ENCODE data around the gene AGBL4.
"Not testable (repeated sequence)": the region's sequence is repeated elsewhere in the genome, so short reads cannot be mapped to it uniquely, and the experiment has no call there.

The AGBL4 gene

DNA sequence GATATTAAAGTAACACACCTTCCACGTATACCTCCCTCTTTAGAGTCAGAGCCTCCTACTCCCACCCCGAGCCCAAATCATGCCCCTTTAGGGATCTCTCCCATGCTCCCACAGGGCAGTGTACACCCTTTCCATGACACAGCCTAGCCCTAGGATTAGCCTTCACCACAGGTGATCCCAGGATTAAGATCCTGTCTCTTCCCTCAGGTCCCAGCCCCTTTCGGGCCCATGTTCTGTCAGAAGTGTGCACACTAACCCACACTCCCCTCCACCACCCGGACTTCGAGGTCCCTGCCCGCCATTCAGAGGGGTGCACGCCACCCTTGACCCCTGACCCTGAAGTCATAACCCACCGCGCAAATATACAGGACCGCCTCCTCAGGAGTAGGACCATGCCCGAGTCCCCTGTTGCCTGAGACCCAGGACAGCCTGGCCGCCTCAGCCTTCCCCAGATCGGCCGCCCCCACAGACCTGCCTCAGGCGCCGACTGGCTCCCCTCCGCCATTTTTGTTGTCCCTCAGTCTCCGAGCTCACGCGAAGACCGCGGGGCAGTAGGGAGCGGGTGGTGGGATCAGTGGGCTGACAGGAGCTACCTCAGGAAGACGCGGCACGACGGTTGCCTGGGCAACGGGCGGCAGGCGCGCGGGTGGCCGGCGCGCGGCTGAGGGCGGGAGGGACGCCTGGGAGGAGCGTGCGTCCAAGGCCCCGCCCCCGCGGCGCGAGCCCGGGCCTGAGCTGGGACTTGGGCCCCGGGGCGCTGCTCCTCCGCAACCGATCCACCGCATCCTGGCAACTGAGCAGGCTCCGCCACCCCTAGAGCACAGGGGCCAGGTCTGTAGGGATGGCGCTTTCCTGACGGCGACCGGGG lies at the start of gene AGBL4:
TSS of gene AGBL4 (minus strand) at position 663 of the 868 bp plus-strand sequence.
- DNase-seq (ENCODE audit: low spot score): peak; percentile 5
- Mint-ChIP-seq H3K9me3 (no peaks in the 10 kb centered on the region), H3K4me3 (peak within 1 kb of the TSS; percentile 31), H3K4me1 (ENCODE audit: low read depth) (no peaks in the 10 kb centered on the region), H3K27me3 (ENCODE audit: low read depth) (peaks cover 5% of the 10 kb centered on the region), H3K27ac (no peak within 1 kb of the TSS), H3K36me3 (ENCODE audit: low read depth) (no peaks in the 10 kb centered on the region)

DNA sequence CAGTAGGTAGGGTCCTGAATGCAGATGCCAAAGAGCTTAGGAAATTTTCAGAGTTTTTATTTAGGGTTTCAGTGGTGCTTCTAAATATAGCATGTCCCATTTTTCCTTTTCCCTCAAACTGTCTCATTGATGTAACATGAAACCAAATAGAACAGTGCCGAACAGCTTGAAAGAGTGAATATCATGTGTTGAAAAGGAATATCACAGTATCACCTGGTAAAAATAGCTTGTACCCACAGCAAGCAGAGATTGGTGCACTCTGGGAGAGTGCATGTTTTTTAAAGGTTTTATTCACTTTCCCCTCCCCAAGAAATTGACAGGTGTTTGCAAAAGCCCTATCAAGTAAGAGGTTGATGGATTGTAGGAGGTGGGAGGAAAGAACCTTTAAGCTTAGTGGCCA lies 43.1 kb upstream of the AGBL4 start:
- Mint-ChIP-seq H3K4me1 (ENCODE audit: low read depth) (no peaks in the 10 kb centered on the region), H3K27me3 (ENCODE audit: low read depth) (no peaks in the 10 kb centered on the region), H3K4me3 (no peak overlapping the region), H3K9me3 (no peaks in the 10 kb centered on the region), H3K36me3 (ENCODE audit: low read depth) (no peaks in the 10 kb centered on the region), H3K27ac (no peak overlapping the region)
- DNase-seq (ENCODE audit: low spot score): no peak

DNA sequence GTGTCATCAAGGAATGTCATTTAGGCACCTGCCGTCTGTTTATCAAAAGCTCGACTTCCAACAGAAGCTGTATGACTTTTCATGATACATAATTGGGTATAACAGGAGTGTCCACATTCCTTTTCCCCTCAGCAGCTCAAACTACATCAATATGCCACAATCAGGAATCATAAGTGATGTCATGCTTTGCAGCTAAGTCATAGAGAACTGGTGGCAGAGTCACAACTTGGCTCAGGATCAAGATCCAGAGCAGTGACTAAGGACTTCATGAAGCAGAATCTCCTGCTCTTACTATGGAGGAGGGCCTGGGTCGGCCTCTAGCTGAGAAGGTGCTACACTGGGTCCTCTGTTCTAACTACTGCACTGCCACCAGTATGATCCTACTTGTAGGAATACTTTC lies 36.5 kb upstream of the AGBL4 start:
- Mint-ChIP-seq H3K4me3 (no peak overlapping the region), H3K4me1 (ENCODE audit: low read depth) (no peaks in the 10 kb centered on the region), H3K27me3 (ENCODE audit: low read depth) (no peaks in the 10 kb centered on the region), H3K9me3 (no peaks in the 10 kb centered on the region), H3K36me3 (ENCODE audit: low read depth) (no peaks in the 10 kb centered on the region), H3K27ac (no peak overlapping the region)
- no peak for DNase-seq (ENCODE audit: low spot score)

DNA sequence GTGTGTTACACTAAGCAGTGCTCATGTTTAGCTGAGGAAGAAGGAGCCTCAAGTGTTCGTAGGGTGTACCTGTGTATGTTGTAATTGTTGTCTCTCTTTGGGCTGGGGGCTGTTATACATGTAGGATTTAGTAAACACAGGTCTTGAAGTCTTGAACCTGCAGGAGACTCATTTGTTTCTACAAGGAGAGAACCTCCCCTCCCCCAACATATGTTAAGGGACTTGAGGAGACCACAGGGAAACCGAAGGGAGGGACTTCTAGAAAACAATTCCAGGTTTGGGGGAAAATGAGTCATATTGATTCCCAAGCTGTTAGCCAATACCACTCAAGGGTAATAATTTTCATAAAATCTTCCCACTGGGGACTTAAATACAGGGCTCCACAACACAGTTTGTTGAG lies 25.0 kb upstream of the AGBL4 start:
- peaks cover 31% of the 10 kb centered on the region for H3K27me3 Mint-ChIP-seq (ENCODE audit: low read depth)
- no peaks in the 10 kb centered on the region for H3K36me3 Mint-ChIP-seq (ENCODE audit: low read depth)
- no peak for DNase-seq (ENCODE audit: low spot score)
- H3K4me3 Mint-ChIP-seq: no peak overlapping the region
- no peaks in the 10 kb centered on the region for H3K9me3 Mint-ChIP-seq
- no peaks in the 10 kb centered on the region for H3K4me1 Mint-ChIP-seq (ENCODE audit: low read depth)
- H3K27ac Mint-ChIP-seq: no peak overlapping the region

DNA sequence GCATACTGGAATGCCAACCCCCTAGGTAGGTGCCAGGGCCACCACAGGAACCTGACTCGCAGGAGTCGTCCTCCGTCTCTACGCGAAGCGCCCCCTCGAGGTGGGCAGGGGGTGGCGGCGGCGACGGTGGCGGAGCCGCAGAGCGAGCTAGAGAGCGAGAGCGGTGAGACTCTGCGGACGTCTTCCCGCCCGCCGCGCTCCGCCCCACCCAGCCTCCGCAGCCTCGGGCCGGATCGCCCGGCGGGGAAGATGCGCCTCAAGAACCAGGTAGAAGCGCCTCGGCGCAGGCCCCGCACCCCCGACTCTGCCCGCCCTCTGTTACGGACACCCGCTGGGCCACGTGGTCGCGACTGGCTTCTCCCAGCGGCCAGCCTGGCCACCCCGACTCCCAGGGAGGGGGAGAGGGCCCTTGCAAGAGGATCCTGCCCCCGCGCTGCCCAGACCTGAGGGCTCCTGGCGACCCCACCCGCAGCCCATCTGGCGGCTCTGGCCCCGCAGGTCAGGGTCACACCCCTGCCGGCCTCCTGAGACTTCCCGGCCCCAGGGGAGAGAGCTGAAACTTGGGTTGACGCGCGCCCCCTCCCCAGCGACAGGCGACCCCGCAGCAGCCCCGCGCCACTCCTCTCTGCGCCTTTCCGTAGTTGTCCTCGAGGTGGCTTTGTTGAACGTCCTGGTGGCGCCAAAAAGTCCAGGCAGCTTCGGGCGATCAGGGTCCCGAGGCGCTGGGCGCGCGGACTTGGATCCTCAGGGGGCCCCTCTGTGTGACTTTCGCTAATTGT lies 24.4 kb upstream of the AGBL4 start:
- no peak overlapping the region for H3K27ac Mint-ChIP-seq
- no peak overlapping the region for H3K4me3 Mint-ChIP-seq
- no peaks in the 10 kb centered on the region for H3K9me3 Mint-ChIP-seq
- H3K36me3 Mint-ChIP-seq (ENCODE audit: low read depth): no peaks in the 10 kb centered on the region
- H3K4me1 Mint-ChIP-seq (ENCODE audit: low read depth): no peaks in the 10 kb centered on the region
- DNase-seq (ENCODE audit: low spot score): no peak
- peaks cover 31% of the 10 kb centered on the region for H3K27me3 Mint-ChIP-seq (ENCODE audit: low read depth)

DNA sequence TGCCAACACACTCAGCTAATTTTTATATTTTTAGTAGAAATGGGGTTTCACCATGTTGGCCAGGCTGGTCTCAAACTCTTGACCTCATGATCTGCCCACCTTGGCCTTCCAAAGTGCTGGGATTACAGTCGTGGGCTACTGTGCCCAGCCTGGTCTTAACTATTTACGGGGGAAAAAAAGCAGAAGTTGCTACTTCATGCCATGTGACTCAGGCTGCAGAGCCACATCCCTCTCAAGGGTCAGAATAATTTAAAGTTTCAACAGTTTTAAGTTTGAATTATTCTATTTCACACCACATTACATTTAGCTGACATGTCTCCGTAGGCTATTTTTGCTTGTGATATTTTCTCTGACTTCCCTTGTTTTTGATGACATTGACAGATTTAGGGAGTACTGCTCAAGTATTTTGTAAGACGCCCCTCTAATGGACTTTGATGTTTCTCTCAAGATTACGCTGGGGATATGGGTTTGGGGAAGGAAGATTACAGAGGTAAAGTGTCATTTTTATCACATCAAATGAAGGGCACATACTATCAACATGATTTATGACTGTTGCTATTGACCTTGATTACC lies 14.6 kb upstream of the AGBL4 start:
- Mint-ChIP-seq H3K36me3 (ENCODE audit: low read depth) (no peaks in the 10 kb centered on the region), H3K4me1 (ENCODE audit: low read depth) (no peaks in the 10 kb centered on the region), H3K27me3 (ENCODE audit: low read depth) (no peaks in the 10 kb centered on the region), H3K9me3 (no peaks in the 10 kb centered on the region), H3K27ac (no peak overlapping the region), H3K4me3 (no peak overlapping the region)
- DNase-seq (ENCODE audit: low spot score): no peak

DNA sequence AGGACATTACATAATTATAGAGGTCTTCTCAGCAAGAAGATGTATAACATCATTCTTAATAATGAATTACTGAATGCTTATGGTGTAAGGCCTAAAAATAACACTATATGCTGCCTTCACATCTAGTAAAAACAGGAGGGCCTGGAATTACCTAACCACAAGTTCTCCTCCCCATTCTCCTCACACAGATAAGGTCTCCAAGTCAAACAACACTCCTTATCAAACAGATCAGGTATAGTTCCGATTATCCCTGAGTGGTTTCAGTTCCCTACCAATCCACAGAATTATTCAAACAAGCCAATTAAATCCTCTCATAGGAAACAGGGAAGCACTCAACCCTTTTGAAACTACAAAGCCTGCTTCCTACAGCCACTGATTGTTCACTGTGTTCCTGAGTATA lies 4.0 kb upstream of the AGBL4 start:
- H3K4me1 Mint-ChIP-seq (ENCODE audit: low read depth): no peaks in the 10 kb centered on the region
- no peak overlapping the region for H3K4me3 Mint-ChIP-seq
- H3K27me3 Mint-ChIP-seq (ENCODE audit: low read depth): peaks cover 5% of the 10 kb centered on the region
- H3K27ac Mint-ChIP-seq: no peak overlapping the region
- H3K9me3 Mint-ChIP-seq: no peaks in the 10 kb centered on the region
- H3K36me3 Mint-ChIP-seq (ENCODE audit: low read depth): no peaks in the 10 kb centered on the region
- no peak for DNase-seq (ENCODE audit: low spot score)

DNA sequence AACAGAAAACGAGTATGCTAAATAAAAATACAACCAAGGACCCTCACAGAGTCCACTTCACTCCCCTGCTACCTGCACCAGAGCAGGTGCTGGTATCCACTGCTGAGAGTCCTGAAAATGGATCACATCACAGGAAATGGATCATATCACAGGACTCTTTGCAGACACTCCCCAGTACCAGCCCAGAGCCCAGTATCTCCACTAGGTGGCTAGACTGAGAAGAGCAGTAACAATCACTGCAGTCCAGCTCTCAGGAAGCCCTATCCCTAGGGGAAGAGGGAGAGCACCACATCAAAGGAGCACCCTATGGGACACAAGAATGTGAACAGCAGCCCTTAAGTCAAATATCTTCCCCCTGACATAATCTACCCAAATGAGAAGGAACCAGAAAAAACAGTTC lies 28.0 kb downstream of the AGBL4 start:
- Mint-ChIP-seq H3K4me3 (no peak overlapping the region), H3K27me3 (ENCODE audit: low read depth) (no peaks in the 10 kb centered on the region), H3K9me3 (peaks cover 12% of the 10 kb centered on the region), H3K27ac (no peak overlapping the region), H3K36me3 (ENCODE audit: low read depth) (no peaks in the 10 kb centered on the region), H3K4me1 (ENCODE audit: low read depth) (no peaks in the 10 kb centered on the region)
- no peak for DNase-seq (ENCODE audit: low spot score)

DNA sequence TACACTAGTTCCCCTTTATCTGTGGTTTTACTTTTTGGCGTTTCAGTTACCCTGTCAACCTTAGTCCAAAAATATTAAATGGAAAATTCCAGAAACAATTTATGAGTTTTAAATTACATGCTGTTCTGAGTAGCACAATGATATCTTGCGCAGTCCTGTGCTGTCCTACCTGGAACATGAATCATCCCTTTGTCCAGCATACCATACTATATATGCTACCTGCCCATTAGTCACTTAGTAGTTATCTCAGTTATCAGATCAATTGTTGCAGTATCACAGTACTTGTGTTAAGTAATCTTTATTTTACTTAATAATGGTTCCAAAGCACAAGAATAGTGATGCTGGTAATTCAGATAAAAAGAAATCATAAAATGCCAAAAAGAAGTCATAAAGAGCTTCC lies 52.7 kb downstream of the AGBL4 start:
- Mint-ChIP-seq H3K27me3 (ENCODE audit: low read depth) (no peaks in the 10 kb centered on the region), H3K36me3 (ENCODE audit: low read depth) (no peaks in the 10 kb centered on the region), H3K9me3 (peaks cover 4% of the 10 kb centered on the region), H3K27ac (no peak overlapping the region), H3K4me3 (no peak overlapping the region), H3K4me1 (ENCODE audit: low read depth) (no peaks in the 10 kb centered on the region)
- no peak for DNase-seq (ENCODE audit: low spot score)

DNA sequence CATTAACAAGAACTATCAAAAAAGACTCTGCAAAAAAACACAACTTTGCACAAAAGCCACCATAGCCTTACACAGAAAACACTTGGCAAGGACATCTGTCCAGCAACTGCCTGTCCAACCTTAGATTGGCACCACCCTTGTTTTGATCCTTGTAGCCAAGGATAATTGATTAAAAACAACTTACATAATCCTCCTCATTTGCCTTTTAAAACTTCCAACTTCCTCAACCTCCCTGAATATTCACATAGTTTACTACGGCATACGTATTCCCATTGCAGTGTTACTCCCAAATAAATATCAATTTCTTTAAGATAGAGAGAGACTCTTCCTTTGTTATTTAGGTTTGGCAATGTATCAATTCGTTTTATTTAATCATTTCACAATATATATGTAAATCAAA lies 72.4 kb downstream of the AGBL4 start:
- H3K27ac Mint-ChIP-seq: no peak overlapping the region

DNA sequence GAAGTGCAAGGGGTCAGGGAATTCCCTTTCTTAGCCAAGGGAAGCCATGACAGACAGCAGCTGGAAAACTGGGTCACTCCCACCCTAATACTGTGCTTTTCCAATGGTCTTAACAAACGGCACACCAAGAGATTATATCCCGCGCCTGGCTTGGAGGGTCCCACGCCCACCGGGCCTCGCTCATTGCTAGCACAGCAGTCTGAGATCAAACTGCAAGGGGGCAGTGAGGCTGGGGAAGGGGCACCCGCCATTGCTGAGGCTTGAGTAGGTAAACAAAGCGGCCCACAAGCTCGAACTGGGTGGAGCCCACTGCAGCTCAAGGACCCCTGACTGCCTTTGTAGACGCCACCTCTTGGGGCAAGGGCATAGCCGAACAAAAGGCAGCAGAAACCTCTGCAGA lies 108.5 kb downstream of the AGBL4 start:
- not testable (repeated sequence) for H3K27me3 Mint-ChIP-seq (ENCODE audit: low read depth); H3K4me1 Mint-ChIP-seq (ENCODE audit: low read depth); H3K27ac Mint-ChIP-seq

More for the DNA sequence above, 72.4 kb downstream of the AGBL4 start:
- Mint-ChIP-seq H3K4me1 (ENCODE audit: low read depth) (no peaks in the 10 kb centered on the region), H3K4me3 (no peak overlapping the region), H3K27me3 (ENCODE audit: low read depth) (no peaks in the 10 kb centered on the region), H3K9me3 (no peaks in the 10 kb centered on the region), H3K36me3 (ENCODE audit: low read depth) (no peaks in the 10 kb centered on the region)
- no peak for DNase-seq (ENCODE audit: low spot score)

DNA sequence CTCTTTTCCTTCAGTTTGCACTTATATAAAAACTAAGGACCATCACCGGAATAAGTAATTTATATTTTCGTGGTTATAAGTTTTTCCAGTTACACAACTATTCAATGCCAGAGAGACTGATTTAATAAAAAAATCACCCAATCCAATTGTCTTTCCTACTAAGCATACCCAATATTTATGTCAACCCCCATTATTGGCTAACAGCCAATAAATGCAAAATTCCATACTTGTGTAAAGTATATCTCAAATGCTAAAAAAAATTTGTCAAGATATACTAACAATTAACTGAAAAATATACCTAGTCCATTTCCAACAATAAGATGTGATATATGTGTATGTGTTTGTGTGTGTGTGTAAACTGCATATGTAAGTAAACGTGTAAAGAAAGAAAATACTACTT lies 117.4 kb downstream of the AGBL4 start:
- Mint-ChIP-seq H3K4me1 (ENCODE audit: low read depth) (no peaks in the 10 kb centered on the region), H3K27me3 (ENCODE audit: low read depth) (no peaks in the 10 kb centered on the region), H3K36me3 (ENCODE audit: low read depth) (no peaks in the 10 kb centered on the region), H3K27ac (no peak overlapping the region), H3K4me3 (no peak overlapping the region), H3K9me3 (peaks cover 4% of the 10 kb centered on the region)
- DNase-seq (ENCODE audit: low spot score): no peak

More for the DNA sequence above, 108.5 kb downstream of the AGBL4 start:
- not testable (repeated sequence) for DNase-seq (ENCODE audit: low spot score); H3K36me3 Mint-ChIP-seq (ENCODE audit: low read depth); H3K4me3 Mint-ChIP-seq
- peaks cover 25% of the 10 kb centered on the region for H3K9me3 Mint-ChIP-seq

DNA sequence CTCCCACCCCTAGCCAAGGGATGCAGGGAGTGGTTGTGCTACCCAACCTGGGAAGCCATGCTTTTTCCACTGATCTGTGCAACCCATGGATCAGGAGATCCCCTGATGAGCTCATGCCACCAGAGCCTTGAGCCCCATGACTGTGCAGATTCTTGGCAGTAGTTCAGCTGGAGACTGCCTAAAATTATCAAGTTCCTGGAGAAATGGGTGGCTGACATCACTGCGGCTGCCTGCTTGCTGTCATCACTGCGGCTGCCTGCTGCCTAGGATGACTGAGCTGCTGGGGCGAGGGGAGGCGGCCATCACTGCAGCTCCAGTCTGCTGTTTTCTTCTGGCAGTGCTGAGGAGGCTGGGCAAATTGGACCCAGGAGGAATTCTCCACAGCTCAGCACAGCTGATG lies 159.2 kb downstream of the AGBL4 start:
- Mint-ChIP-seq H3K27me3 (ENCODE audit: low read depth) (no peaks in the 10 kb centered on the region), H3K9me3 (peaks cover 23% of the 10 kb centered on the region), H3K4me1 (ENCODE audit: low read depth) (no peaks in the 10 kb centered on the region), H3K4me3 (no peak overlapping the region), H3K36me3 (ENCODE audit: low read depth) (no peaks in the 10 kb centered on the region), H3K27ac (no peak overlapping the region)
- no peak for DNase-seq (ENCODE audit: low spot score)

DNA sequence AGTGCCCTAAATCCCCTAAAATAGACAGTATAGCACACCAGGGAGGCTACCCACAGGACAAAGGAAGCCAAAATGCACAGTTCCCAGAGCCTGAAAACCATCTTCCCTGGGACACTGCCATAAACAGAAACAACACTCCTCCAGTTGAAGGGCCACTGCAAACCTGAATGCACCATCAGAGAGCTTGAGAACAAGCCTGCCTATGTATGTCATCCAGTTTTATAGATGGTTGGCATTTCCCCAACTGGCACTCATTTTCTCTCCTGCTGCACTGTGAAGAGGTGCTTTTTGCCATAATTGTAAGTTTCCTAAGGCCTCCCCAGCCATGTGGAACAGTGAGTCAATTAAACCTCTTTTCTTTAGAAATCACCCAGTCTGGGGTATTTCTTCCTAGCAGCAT lies 169.0 kb downstream of the AGBL4 start:
- Mint-ChIP-seq H3K9me3 (peaks cover 6% of the 10 kb centered on the region), H3K27ac (no peak overlapping the region), H3K4me3 (no peak overlapping the region), H3K36me3 (ENCODE audit: low read depth) (no peaks in the 10 kb centered on the region), H3K27me3 (ENCODE audit: low read depth) (no peaks in the 10 kb centered on the region), H3K4me1 (ENCODE audit: low read depth) (no peaks in the 10 kb centered on the region)
- no peak for DNase-seq (ENCODE audit: low spot score)
